ENCODE measurements around the gene ODC1. TPM values are rescaled to one million over a fixed set of nuclear protein-coding genes. Genes with fewer than 3 reads are reported as not detected.

Gene ODC1
- total and polyA plus RNA-seq, 3 experiments from 2014 or later = 57.1 to 566 (median 565) TPM

DNA sequence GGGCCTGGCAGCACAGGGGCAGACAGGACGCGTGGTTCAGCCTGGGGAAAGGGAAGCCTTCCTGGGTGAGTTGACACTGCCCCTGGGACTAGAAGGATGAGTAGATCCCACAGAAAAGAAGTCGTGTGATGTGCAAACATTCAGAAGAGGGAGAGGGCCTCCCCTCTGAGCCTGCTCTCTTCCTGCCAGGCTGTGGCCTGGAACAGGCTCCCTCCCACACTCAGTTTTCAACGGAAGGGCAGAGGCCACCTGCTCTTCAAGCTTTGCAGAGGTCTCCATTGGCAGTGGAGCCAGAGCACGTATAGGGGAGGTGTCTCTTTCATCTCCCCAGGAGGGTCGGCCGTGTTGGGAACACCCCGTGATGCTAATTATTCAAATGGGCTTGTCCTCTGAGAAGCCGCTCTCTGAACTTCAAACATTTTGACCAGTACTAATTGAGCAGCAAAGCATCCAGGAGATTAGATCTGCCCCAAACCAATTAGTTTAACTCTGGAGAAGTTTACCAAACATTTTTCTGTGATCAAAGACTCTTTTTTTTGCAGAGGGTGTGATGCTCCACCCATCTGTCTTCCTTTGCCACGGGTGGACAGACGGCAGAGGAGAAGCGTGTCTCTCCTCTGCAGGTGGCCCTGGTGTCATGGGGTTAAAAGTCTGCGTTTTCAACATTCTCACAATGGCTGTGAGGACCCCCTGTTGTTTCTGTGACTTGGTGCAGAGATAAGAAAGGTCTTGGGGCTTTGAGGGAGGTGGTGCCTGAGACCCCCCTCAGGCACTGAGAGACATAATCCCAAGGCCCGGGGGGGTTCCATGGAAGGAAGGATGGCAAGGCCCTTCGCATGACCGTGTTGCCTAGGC is 29.5 kb upstream of the ODC1 start:
- H3K9me3 ChIP-seq (ENCODE audit: low read length) = no peaks in the 10 kb centered on the region
- Mint-ChIP-seq H3K36me3 (no peaks in the 10 kb centered on the region), H3K27ac (peak overlapping the region in 5 of 8 donors; percentile 6 to 82 (median 50)), H3K9me3 (no peaks in the 10 kb centered on the region), H3K4me1 (peaks cover 14 to 22% (median 15%) of the 10 kb centered on the region in 3 donors), H3K4me3 (no peak overlapping the region), H3K27me3 (peaks cover 0 to 4% of the 10 kb centered on the region in 2 donors)
- POLR2A ChIA-PET = no interaction called here
- no peaks in the 10 kb centered on the region for H3K36me3 ChIP-seq (ENCODE audit: insufficient read depth, low read length)
- no peak for DNase-seq
- no peak overlapping the region for H3K4me3 ChIP-seq (ENCODE audit: low read length)
- H3K4me1 ChIP-seq (ENCODE audit: insufficient read depth, low read length) = no peaks in the 10 kb centered on the region
- H3K27me3 ChIP-seq (ENCODE audit: insufficient read depth, low read length, poor library complexity, severe bottlenecking) = no peaks in the 10 kb centered on the region
- no peak overlapping the region for H3K27ac ChIP-seq (ENCODE audit: low read depth, low read length)
- CTCF ChIA-PET = no interaction called here

DNA sequence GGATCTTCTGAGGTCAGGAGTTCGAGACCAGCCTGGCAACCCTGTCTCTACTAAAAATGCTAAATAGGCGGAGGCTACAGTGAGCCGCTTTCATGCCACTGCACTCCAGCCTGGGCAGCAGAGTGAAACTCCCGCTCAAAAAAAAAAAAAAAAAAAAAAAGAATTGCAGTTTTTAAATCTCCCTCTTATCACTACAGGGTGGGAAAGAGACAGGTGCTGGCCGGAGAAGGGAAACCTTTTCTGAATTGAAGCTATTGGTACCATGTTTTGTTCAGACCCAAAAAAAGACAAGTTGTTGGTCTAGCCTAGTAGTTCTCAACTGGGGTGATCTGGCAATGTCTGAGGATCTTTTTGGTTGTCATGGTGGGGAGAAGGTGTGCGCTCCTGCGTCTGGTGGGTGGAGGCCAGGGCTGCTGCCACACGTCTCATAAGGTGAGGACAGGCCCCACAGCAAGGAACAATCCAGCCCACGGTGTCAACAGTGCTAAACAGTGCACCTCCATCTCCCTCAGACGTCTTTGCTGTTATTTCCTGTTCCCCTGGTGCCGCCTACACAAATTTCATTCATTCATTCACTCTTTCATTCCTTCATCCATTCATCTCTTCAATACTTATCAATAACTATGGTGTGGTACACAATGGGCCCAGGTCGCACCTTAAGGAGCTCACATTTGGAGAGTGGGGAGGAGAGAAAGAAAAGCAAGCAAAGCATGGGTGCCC is 28.8 kb upstream of the ODC1 start:
- Mint-ChIP-seq H3K4me1 (peaks cover 14 to 22% (median 15%) of the 10 kb centered on the region in 3 donors), H3K27ac (peak overlapping the region in 6 of 8 donors; percentile 6 to 82 (median 60)), H3K9me3 (no peaks in the 10 kb centered on the region), H3K36me3 (no peaks in the 10 kb centered on the region), H3K27me3 (peaks cover 0 to 4% of the 10 kb centered on the region in 2 donors), H3K4me3 (no peak overlapping the region)
- H3K27me3 ChIP-seq (ENCODE audit: insufficient read depth, low read length, poor library complexity, severe bottlenecking) = no peaks in the 10 kb centered on the region
- no peak overlapping the region for H3K27ac ChIP-seq (ENCODE audit: low read depth, low read length)
- DNase-seq = no peak
- H3K4me3 ChIP-seq (ENCODE audit: low read length) = no peak overlapping the region
- no peaks in the 10 kb centered on the region for H3K4me1 ChIP-seq (ENCODE audit: insufficient read depth, low read length)
- POLR2A ChIA-PET = no interaction called here
- no peaks in the 10 kb centered on the region for H3K9me3 ChIP-seq (ENCODE audit: low read length)
- H3K36me3 ChIP-seq (ENCODE audit: insufficient read depth, low read length) = no peaks in the 10 kb centered on the region
- CTCF ChIA-PET = no interaction called here

DNA sequence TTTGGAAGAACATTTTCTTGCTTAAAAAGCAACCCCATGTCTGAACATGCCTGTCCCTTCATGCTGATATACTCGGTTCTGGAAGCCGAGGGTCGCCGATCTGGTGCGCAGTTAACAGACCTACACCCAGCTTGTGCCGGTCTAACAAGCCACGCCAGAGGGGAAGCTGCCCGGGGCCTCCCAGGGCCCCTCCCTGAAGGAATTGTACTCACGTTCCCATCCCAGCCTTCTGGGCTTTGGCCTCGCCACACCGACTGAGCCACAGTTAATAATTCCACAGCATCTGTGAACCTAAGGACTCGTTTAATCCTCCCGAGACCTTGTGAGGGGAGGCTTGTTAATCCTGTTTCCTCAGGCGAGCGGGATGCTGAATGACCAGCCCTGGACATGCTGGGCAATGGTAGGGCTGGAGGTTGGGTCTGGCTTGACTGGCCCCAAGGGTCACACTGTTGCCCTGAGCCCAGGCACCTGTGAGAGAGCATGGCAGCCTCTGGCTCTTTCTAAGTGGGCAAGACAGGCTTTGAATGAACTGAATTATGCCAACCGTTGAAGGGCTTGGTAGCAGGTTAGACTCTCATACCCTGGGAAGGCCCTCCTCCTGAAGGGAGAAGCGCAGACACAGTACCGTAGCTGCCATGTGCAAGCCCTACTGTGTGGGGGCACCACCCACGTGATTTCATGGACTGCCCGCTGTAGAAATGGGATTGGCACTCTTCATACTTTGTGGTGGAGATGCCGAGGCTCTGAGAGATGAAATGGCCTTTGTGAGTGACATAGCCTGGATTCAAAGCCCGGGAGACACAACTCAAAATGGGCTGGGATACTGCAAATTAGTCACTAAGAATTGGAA is 27.9 kb upstream of the ODC1 start:
- H3K27me3 ChIP-seq (ENCODE audit: insufficient read depth, low read length, poor library complexity, severe bottlenecking) = no peaks in the 10 kb centered on the region
- H3K4me1 ChIP-seq (ENCODE audit: insufficient read depth, low read length) = no peaks in the 10 kb centered on the region
- no peaks in the 10 kb centered on the region for H3K9me3 ChIP-seq (ENCODE audit: low read length)
- H3K4me3 ChIP-seq (ENCODE audit: low read length) = no peak overlapping the region
- Mint-ChIP-seq H3K27me3 (peaks cover 0 to 4% of the 10 kb centered on the region in 2 donors), H3K36me3 (no peaks in the 10 kb centered on the region), H3K4me3 (no peak overlapping the region), H3K9me3 (no peaks in the 10 kb centered on the region), H3K4me1 (peaks cover 14 to 22% (median 15%) of the 10 kb centered on the region in 3 donors), H3K27ac (peak overlapping the region in 1 of 8 donors; percentile 84)
- POLR2A ChIA-PET = no interaction called here
- no peaks in the 10 kb centered on the region for H3K36me3 ChIP-seq (ENCODE audit: insufficient read depth, low read length)
- no peak for DNase-seq
- no peak overlapping the region for H3K27ac ChIP-seq (ENCODE audit: low read depth, low read length)
- CTCF ChIA-PET = no interaction called here

DNA sequence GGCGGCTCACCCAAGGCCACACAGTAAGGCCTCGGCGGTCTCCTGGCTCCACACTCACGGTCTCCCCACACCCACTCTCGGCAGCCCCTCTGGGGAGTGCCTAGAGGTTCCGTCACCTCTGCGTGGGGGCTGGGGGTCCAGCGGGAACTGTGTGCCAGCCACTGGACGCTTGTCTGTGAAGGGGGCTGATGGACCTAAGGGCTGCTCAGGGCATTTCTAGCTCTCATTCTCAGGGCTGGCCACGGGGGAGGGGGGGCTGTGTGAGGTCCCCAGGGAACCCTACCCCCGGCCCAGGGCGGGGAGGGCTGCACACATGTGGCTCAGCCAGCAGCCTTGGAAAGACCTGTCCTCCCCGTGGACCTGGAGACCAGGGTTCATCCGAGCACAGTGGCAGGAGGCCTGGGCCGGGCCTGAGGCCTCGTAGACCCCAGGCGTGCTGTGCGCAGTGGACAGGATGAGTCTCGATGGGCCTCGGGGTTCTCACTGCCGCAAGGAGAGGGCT is 27.1 kb upstream of the ODC1 start:
- CTCF ChIA-PET = no interaction called here
- Histone ChIP-seq H3K9me3 (ENCODE audit: low read length) (no peaks in the 10 kb centered on the region), H3K4me1 (ENCODE audit: insufficient read depth, low read length) (no peaks in the 10 kb centered on the region), H3K27me3 (ENCODE audit: insufficient read depth, low read length, poor library complexity, severe bottlenecking) (no peaks in the 10 kb centered on the region), H3K36me3 (ENCODE audit: insufficient read depth, low read length) (no peaks in the 10 kb centered on the region), H3K4me3 (ENCODE audit: low read length) (no peak overlapping the region), H3K27ac (ENCODE audit: low read depth, low read length) (no peak overlapping the region)
- Mint-ChIP-seq H3K27ac (peak overlapping the region in 1 of 8 donors; percentile 52), H3K36me3 (no peaks in the 10 kb centered on the region), H3K27me3 (peaks cover 0 to 2% of the 10 kb centered on the region in 2 donors), H3K4me3 (no peak overlapping the region), H3K9me3 (no peaks in the 10 kb centered on the region), H3K4me1 (peaks cover 14 to 22% (median 14%) of the 10 kb centered on the region in 3 donors)
- no peak for DNase-seq
- POLR2A ChIA-PET = interaction anchor here (0.6 kb wide), 1 partner anchor 394 kb away, joined by 3 read pairs; no protein-coding TSS in a partner anchor

DNA sequence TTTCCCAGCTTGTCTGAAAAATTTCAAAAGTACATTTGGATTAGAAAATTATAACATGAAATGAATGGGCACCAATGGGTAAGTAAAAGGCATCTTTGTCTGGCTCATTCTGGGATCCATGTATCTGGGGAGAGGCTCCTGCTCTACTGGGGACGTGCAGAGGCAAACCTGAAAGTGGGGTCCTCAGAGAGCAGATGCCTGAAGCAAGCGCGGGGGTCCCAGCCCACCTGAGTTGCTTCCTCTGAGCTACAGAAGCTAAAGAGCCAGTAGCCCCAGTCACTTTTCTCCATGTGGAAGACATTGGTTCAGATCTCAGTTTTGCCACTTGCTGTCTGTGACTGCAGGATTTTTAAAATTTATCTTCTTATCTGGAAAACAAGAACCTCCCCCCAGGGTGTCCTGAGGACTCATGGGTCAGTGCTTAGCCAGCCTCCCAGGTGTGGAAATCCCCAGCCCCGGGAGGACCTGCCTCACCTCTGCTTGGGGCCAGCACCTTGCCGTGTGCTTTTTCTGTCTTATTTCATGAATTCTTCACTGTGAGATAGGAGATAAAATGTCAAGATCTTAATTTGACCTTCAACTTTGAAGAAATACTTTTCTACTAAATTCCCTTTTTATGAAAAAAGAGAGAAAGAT is 25.1 kb upstream of the ODC1 start:
- POLR2A ChIA-PET = interaction anchor here (0.5 kb wide), 1 partner anchor 8 kb away, joined by 5 read pairs; no protein-coding TSS in a partner anchor
- Histone ChIP-seq H3K27me3 (ENCODE audit: insufficient read depth, low read length, poor library complexity, severe bottlenecking) (no peaks in the 10 kb centered on the region), H3K4me3 (ENCODE audit: low read length) (no peak overlapping the region), H3K27ac (ENCODE audit: low read depth, low read length) (no peak overlapping the region), H3K4me1 (ENCODE audit: insufficient read depth, low read length) (no peaks in the 10 kb centered on the region), H3K9me3 (ENCODE audit: low read length) (no peaks in the 10 kb centered on the region), H3K36me3 (ENCODE audit: insufficient read depth, low read length) (no peaks in the 10 kb centered on the region)
- peaks cover 0 to 2% of the 10 kb centered on the region in 2 donors for H3K27me3 Mint-ChIP-seq
- H3K36me3 Mint-ChIP-seq = no peaks in the 10 kb centered on the region
- H3K9me3 Mint-ChIP-seq = no peaks in the 10 kb centered on the region
- no peak overlapping the region for H3K27ac Mint-ChIP-seq
- peaks cover 9 to 15% (median 14%) of the 10 kb centered on the region in 3 donors for H3K4me1 Mint-ChIP-seq
- CTCF ChIA-PET = no interaction called here
- H3K4me3 Mint-ChIP-seq = no peak overlapping the region
- DNase-seq = no peak

DNA sequence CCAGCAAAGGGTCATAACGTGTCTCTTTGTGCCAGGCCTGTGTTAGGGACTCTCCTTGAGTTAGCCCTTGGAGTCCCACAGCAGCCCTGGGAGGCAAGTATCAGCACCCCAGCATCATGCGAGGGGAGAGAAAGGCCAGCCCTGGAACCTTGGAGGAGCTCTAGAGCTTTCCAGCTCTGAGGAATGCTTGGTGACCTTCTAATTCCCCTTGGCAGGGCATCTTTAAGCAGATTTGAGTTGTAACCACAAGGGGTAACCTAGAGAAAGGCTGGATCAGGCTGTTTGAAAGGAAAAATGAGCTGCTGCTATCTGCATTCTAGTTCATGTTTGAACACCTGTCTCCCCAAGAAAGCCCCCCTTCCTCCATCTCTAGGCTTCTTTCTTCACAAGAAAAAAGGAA is 23.8 kb upstream of the ODC1 start:
- H3K4me3 Mint-ChIP-seq = no peak overlapping the region
- no peaks in the 10 kb centered on the region for H3K9me3 Mint-ChIP-seq
- peaks cover 0 to 1% of the 10 kb centered on the region in 2 donors for H3K27me3 Mint-ChIP-seq
- Histone ChIP-seq H3K36me3 (ENCODE audit: insufficient read depth, low read length) (no peaks in the 10 kb centered on the region), H3K4me1 (ENCODE audit: insufficient read depth, low read length) (no peaks in the 10 kb centered on the region), H3K9me3 (ENCODE audit: low read length) (no peaks in the 10 kb centered on the region), H3K4me3 (ENCODE audit: low read length) (no peak overlapping the region), H3K27ac (ENCODE audit: low read depth, low read length) (no peak overlapping the region), H3K27me3 (ENCODE audit: insufficient read depth, low read length, poor library complexity, severe bottlenecking) (no peaks in the 10 kb centered on the region)
- no peak for DNase-seq
- peaks cover 2 to 4% (median 2%) of the 10 kb centered on the region in 3 donors for H3K4me1 Mint-ChIP-seq
- POLR2A ChIA-PET = no interaction called here
- no peaks in the 10 kb centered on the region for H3K36me3 Mint-ChIP-seq
- CTCF ChIA-PET = no interaction called here
- H3K27ac Mint-ChIP-seq = no peak overlapping the region

DNA sequence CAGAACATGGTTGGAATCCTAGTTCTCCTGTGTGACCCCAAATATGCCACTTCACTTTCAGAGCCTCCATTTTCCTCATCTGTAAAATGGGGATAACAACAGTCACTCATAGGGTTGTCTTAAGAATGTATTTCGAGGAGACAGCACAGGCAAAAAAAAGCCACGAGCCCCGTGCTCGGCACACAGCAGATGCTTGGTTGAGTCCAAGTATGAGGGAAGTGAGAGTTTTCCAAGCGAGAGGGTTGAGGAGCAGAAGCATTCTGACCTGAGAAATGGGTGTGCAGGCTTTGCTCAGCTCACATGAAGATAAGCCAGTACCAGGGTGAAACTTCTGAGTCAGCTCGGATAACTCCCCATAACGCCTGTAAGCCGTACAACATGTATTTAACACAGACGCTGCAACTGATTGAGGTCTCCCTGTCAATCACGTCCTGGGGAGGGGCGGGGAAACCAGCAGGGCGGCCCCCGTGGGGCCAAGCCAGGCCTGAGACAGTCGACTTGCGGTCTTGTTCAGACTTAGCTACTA is 23.0 kb upstream of the ODC1 start:
- no peaks in the 10 kb centered on the region for H3K36me3 ChIP-seq (ENCODE audit: insufficient read depth, low read length)
- CTCF ChIA-PET = no interaction called here
- peaks cover 3 to 4% of the 10 kb centered on the region in 2 donors for H3K27me3 Mint-ChIP-seq
- H3K4me1 ChIP-seq (ENCODE audit: insufficient read depth, low read length) = no peaks in the 10 kb centered on the region
- no peak overlapping the region for H3K4me3 Mint-ChIP-seq
- peaks cover 3% of the 10 kb centered on the region for H3K27me3 ChIP-seq (ENCODE audit: insufficient read depth, low read length, poor library complexity, severe bottlenecking)
- no peaks in the 10 kb centered on the region for H3K4me1 Mint-ChIP-seq
- no peaks in the 10 kb centered on the region for H3K36me3 Mint-ChIP-seq
- H3K9me3 Mint-ChIP-seq = no peaks in the 10 kb centered on the region
- no peaks in the 10 kb centered on the region for H3K9me3 ChIP-seq (ENCODE audit: low read length)
- peak overlapping the region in 1 of 8 donors; percentile 69 for H3K27ac Mint-ChIP-seq
- DNase-seq = no peak
- POLR2A ChIA-PET = no interaction called here
- H3K4me3 ChIP-seq (ENCODE audit: low read length) = no peak overlapping the region
- H3K27ac ChIP-seq (ENCODE audit: low read depth, low read length) = no peak overlapping the region
